ENCODE data around the gene SPDYA. TPM values are rescaled to one million over a fixed set of nuclear protein-coding genes. Genes with fewer than 3 reads are reported as not detected.

The SPDYA gene
- total RNA-seq, 1 donor from 2014 or later = 1.3 TPM

DNA sequence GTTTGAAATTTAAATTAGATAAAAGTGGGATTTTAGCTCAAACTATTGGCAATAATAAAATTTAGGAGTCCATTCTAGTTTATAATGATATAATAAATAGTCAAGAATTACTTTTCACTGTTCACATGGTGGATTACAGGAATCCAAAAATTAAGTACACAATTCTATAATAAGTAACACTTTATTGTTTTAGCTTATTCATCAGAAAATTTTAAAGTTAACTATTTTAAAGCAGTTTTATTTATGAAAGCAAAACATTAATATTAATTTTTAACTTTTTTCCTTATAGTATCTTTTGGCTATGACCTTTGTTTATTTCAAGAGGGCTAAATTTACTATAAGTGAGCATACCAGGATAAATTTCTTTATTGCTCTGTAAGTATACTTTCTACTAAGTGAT lies 11.4 kb downstream of the SPDYA start:
- no peaks in the 10 kb centered on the region for H4K20me1 ChIP-seq (ENCODE audit: insufficient read depth, low read length)
- no peaks in the 10 kb centered on the region for H3K4me1 ChIP-seq (ENCODE audit: insufficient read depth, low read length)
- H2AFZ ChIP-seq (ENCODE audit: low read depth, low read length) = no peak overlapping the region
- Mint-ChIP-seq H3K4me3 (ENCODE audit: unreplicated experiment) (no peak overlapping the region), H3K4me1 (ENCODE audit: low read depth, unreplicated experiment) (no peaks in the 10 kb centered on the region), H3K27ac (ENCODE audit: unreplicated experiment) (no peak overlapping the region), H3K36me3 (ENCODE audit: low read depth, unreplicated experiment) (no peaks in the 10 kb centered on the region), H3K27me3 (ENCODE audit: low read depth, unreplicated experiment) (no peaks in the 10 kb centered on the region), H3K9me3 (ENCODE audit: unreplicated experiment) (no peaks in the 10 kb centered on the region)
- H3K4me2 ChIP-seq (ENCODE audit: low read length) = no peak overlapping the region
- H3K36me3 ChIP-seq (ENCODE audit: insufficient read depth, low read length) = no peaks in the 10 kb centered on the region
- no peak overlapping the region for H3K27ac ChIP-seq (ENCODE audit: low read depth, low read length)
- no peak overlapping the region for H3K4me3 ChIP-seq (ENCODE audit: insufficient read depth, low read depth, low read length)
- TF ChIP-seq CTCF (IDR thresholded peaks at IDR 0.05; ENCODE audit: insufficient read depth, low read depth, low read length) = no peak
- no peak for TF ChIP-seq EZH2 (IDR thresholded peaks at IDR 0.05; ENCODE audit: insufficient read depth, low read length)
- FAIRE-seq (no peak), DNase-seq (ENCODE audit: low read depth) (no peak)
- H3K27me3 ChIP-seq (ENCODE audit: insufficient read depth, low read length) = no peaks in the 10 kb centered on the region
- H3K79me2 ChIP-seq (ENCODE audit: insufficient read depth, low read length) = no peaks in the 10 kb centered on the region
- no peaks in the 10 kb centered on the region for H3K9me3 ChIP-seq (ENCODE audit: insufficient read depth, low read depth, low read length)
- no peak overlapping the region for H3K9ac ChIP-seq (ENCODE audit: low read length)

DNA sequence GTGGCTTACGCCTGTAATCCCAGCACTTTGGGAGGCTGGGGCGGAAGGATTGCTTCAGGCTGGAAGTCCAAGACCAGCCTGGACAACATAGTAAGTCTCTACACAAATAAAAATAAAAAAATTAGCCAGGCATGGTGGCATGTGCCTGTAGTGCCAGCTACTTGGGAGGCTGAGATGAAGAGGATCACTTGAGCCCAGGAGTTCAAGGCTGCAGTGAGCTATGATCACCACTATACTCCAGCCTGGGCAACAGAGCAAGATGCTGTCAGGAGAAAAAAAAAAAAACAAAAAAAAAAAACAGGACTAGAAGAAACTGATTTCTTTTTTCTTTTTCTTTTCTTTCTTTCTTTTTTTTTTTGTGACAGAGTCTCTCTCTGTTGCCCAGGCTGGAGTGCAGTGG lies 13.6 kb downstream of the SPDYA start:
- Histone ChIP-seq H4K20me1 (ENCODE audit: insufficient read depth, low read length) (no peaks in the 10 kb centered on the region), H3K79me2 (ENCODE audit: insufficient read depth, low read length) (no peaks in the 10 kb centered on the region), H3K4me1 (ENCODE audit: insufficient read depth, low read length) (peaks cover 5% of the 10 kb centered on the region), H3K27ac (ENCODE audit: low read depth, low read length) (no peak overlapping the region), H3K9ac (ENCODE audit: low read length) (no peak overlapping the region), H3K4me2 (ENCODE audit: low read length) (no peak overlapping the region), H3K27me3 (ENCODE audit: insufficient read depth, low read length) (no peaks in the 10 kb centered on the region), H3K4me3 (ENCODE audit: insufficient read depth, low read depth, low read length) (no peak overlapping the region), H3K9me3 (ENCODE audit: insufficient read depth, low read depth, low read length) (no peaks in the 10 kb centered on the region), H3K36me3 (ENCODE audit: insufficient read depth, low read length) (no peaks in the 10 kb centered on the region), H2AFZ (ENCODE audit: low read depth, low read length) (no peak overlapping the region)
- Mint-ChIP-seq H3K9me3 (ENCODE audit: unreplicated experiment) (no peaks in the 10 kb centered on the region), H3K4me3 (ENCODE audit: unreplicated experiment) (no peak overlapping the region), H3K27ac (ENCODE audit: unreplicated experiment) (no peak overlapping the region), H3K27me3 (ENCODE audit: low read depth, unreplicated experiment) (no peaks in the 10 kb centered on the region), H3K36me3 (ENCODE audit: low read depth, unreplicated experiment) (no peaks in the 10 kb centered on the region), H3K4me1 (ENCODE audit: low read depth, unreplicated experiment) (peaks cover 4% of the 10 kb centered on the region)
- TF ChIP-seq CTCF (IDR thresholded peaks at IDR 0.05; ENCODE audit: insufficient read depth, low read depth, low read length) (no peak), EZH2 (IDR thresholded peaks at IDR 0.05; ENCODE audit: insufficient read depth, low read length) (no peak)
- FAIRE-seq (no peak), DNase-seq (ENCODE audit: low read depth) (no peak)

DNA sequence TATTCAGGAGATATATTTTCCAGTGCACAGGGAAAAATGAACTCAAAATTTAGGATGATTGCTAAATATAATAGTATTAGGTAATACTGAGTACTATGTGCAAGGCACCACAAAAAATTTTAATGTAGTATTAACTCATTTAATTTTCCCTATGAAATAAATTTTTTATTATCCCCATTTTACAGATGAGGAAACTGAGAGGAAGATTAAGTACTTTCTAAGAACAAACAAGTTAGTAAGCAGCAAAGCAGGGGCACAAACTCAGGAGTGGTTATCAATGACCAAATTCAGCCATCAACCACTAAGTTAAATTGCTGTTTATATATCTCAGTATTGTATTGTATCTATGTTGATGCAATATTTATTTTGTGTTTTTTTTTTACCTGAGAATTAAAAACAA lies 14.2 kb downstream of the SPDYA start:
- no peaks in the 10 kb centered on the region for H3K36me3 Mint-ChIP-seq (ENCODE audit: low read depth, unreplicated experiment)
- H3K4me3 ChIP-seq (ENCODE audit: insufficient read depth, low read depth, low read length) = no peak overlapping the region
- no peaks in the 10 kb centered on the region for H3K27me3 ChIP-seq (ENCODE audit: insufficient read depth, low read length)
- no peaks in the 10 kb centered on the region for H3K36me3 ChIP-seq (ENCODE audit: insufficient read depth, low read length)
- peaks cover 5% of the 10 kb centered on the region for H3K4me1 ChIP-seq (ENCODE audit: insufficient read depth, low read length)
- H4K20me1 ChIP-seq (ENCODE audit: insufficient read depth, low read length) = no peaks in the 10 kb centered on the region
- no peak overlapping the region for H3K4me3 Mint-ChIP-seq (ENCODE audit: unreplicated experiment)
- H3K27me3 Mint-ChIP-seq (ENCODE audit: low read depth, unreplicated experiment) = no peaks in the 10 kb centered on the region
- TF ChIP-seq EZH2 (IDR thresholded peaks at IDR 0.05; ENCODE audit: insufficient read depth, low read length) (no peak), CTCF (IDR thresholded peaks at IDR 0.05; ENCODE audit: insufficient read depth, low read depth, low read length) (no peak)
- H3K4me1 Mint-ChIP-seq (ENCODE audit: low read depth, unreplicated experiment) = peaks cover 4% of the 10 kb centered on the region
- H3K79me2 ChIP-seq (ENCODE audit: insufficient read depth, low read length) = no peaks in the 10 kb centered on the region
- H3K27ac Mint-ChIP-seq (ENCODE audit: unreplicated experiment) = no peak overlapping the region
- no peak for DNase-seq (ENCODE audit: low read depth)
- no peak overlapping the region for H3K27ac ChIP-seq (ENCODE audit: low read depth, low read length)
- H3K9me3 ChIP-seq (ENCODE audit: insufficient read depth, low read depth, low read length) = no peaks in the 10 kb centered on the region
- no peak overlapping the region for H3K9ac ChIP-seq (ENCODE audit: low read length)
- no peak for FAIRE-seq
- no peak overlapping the region for H3K4me2 ChIP-seq (ENCODE audit: low read length)
- no peak overlapping the region for H2AFZ ChIP-seq (ENCODE audit: low read depth, low read length)
- H3K9me3 Mint-ChIP-seq (ENCODE audit: unreplicated experiment) = no peaks in the 10 kb centered on the region

All from astrocyte (in vitro differentiated cells and primary cell).